OCI-LY1 (cell line): Measurements from ENCODE around the gene VASP.
A peak's percentile ranks its signal among the peaks of the same experiment; 100 is the strongest.

Experiments used
- H2AFZ ChIP-seq: fragments of 200-600 bp; sonication (generic), shearing (Covaris generic); 2 replicates; pipeline ENCODE4 v1.6.0; 2014; ENCODE audit warnings: antibody characterized with exemption, mild to moderate bottlenecking, low read length
- H3F3A ChIP-seq: fragments of 200-600 bp; sonication (generic), shearing (Covaris generic); 2 replicates; pipeline ENCODE4 v1.6.0; 2014; ENCODE audit warnings: mild to moderate bottlenecking, antibody characterized with exemption, low read length, moderate library complexity; ENCODE audit not compliant: insufficient read depth
- H3K27ac ChIP-seq: fragments of 200-600 bp; sonication (generic); 2 replicates; pipeline ENCODE4 v1.5.1; 2014; ENCODE audit warnings: low read length, mixed run types, mild to moderate bottlenecking, low read depth; ENCODE audit not compliant: poor library complexity, severe bottlenecking
- H3K27me3 ChIP-seq: fragments of 200-600 bp; sonication (generic); 2 replicates; pipeline ENCODE4 v1.6.0; 2014; ENCODE audit warnings: antibody characterized with exemption, mild to moderate bottlenecking, low read length, moderate library complexity; ENCODE audit not compliant: insufficient read depth
- H3K36me3 ChIP-seq: fragments of 200-600 bp; sonication (generic); 2 replicates; pipeline ENCODE4 v1.6.1; 2014; ENCODE audit warnings: mild to moderate bottlenecking, antibody characterized with exemption, low read length, moderate library complexity, mixed read lengths; ENCODE audit not compliant: insufficient read depth
- H3K4me1 ChIP-seq: fragments of 200-600 bp; sonication (generic); 2 replicates; pipeline ENCODE4 v1.5.1; 2014; ENCODE audit warnings: mild to moderate bottlenecking, low read length, moderate library complexity; ENCODE audit not compliant: insufficient read depth, severe bottlenecking
- H3K4me2 ChIP-seq: fragments of 200-600 bp; sonication (generic), shearing (Covaris generic); 2 replicates; pipeline ENCODE4 v1.6.1; 2014; ENCODE audit warnings: low read length
- H3K4me3 ChIP-seq: fragments of 200-600 bp; sonication (generic); 2 replicates; pipeline ENCODE4 v1.5.1; 2014; ENCODE audit warnings: low read length, low read depth, mild to moderate bottlenecking, mixed read lengths; ENCODE audit not compliant: poor library complexity, severe bottlenecking
- H3K79me2 ChIP-seq: fragments of 200-600 bp; shearing (Covaris generic); 2 replicates; pipeline ENCODE4 v1.6.1; 2016; ENCODE audit warnings: mixed run types, low read length, mixed read lengths; ENCODE audit not compliant: insufficient read depth
- H3K9ac ChIP-seq: fragments of 200-600 bp; sonication (generic), shearing (Covaris generic); 2 replicates; pipeline ENCODE4 v1.6.1; 2014; ENCODE audit warnings: mild to moderate bottlenecking, low read length, mixed read lengths
- H3K9me2 ChIP-seq: fragments of 200-600 bp; sonication (generic), shearing (Covaris generic); 2 replicates; pipeline ENCODE4 v1.6.1; 2014; ENCODE audit warnings: low read depth, mild to moderate bottlenecking, low read length, mixed read lengths
- H3K9me3 ChIP-seq: fragments of 200-600 bp; shearing (Covaris generic); 2 replicates; pipeline ENCODE4 v1.6.1; 2014; ENCODE audit warnings: low read length, mixed read lengths
- H4K20me1 ChIP-seq: fragments of 200-600 bp; sonication (generic), shearing (Covaris generic); 2 replicates; pipeline ENCODE4 v1.6.0; 2016; ENCODE audit warnings: mild to moderate bottlenecking, low read length; ENCODE audit not compliant: insufficient read depth
- CTCF ChIP-seq: fragments of 200-600 bp; sonication (generic), shearing (Covaris generic); IDR thresholded peaks from 2 replicates; pipeline ENCODE4 v1.5.1; 2017; ENCODE audit warnings: mild to moderate bottlenecking, antibody characterized with exemption, low read length, moderate library complexity, mixed read lengths
- EZH2 ChIP-seq: fragments of 200-600 bp; sonication (generic), shearing (Covaris generic); IDR thresholded peaks from 2 replicates; pipeline ENCODE4 v1.8.0; 2017; ENCODE audit warnings: borderline replicate concordance, mixed run types, mild to moderate bottlenecking, antibody characterized with exemption, low read length, moderate library complexity, mixed read lengths

The VASP gene

GRCh38 chr19:45539459-45539858 lies 32.2 kb downstream of the VASP start:
- no peaks in the 10 kb centered on the region for H3K9me2 ChIP-seq
- no peaks in the 10 kb centered on the region for H3K36me3 ChIP-seq
- H3K27me3 ChIP-seq: no peaks in the 10 kb centered on the region
- no peak overlapping the region for H3K9ac ChIP-seq
- 0 out of 2 replicates have a peak, but pooled peaks cover 7% of the 10 kb centered on the region for H3K9me3 ChIP-seq
- H3K79me2 ChIP-seq: no peaks in the 10 kb centered on the region
- no peak overlapping the region for H2AFZ ChIP-seq
- H4K20me1 ChIP-seq: no peaks in the 10 kb centered on the region
- H3K4me2 ChIP-seq: no peak overlapping the region
- no peak for TF ChIP-seq CTCF
- TF ChIP-seq EZH2: no peak
- no peak overlapping the region for H3K27ac ChIP-seq
- H3K4me1 ChIP-seq: peaks cover 25% of the 10 kb centered on the region
- H3F3A ChIP-seq: no peaks in the 10 kb centered on the region
- H3K4me3 ChIP-seq: no peak overlapping the region

- Histone ChIP-seq H3K9me3 (0 out of 2 replicates have a peak, but pooled peaks cover 3% of the 10 kb centered on the region), H4K20me1 (no peaks in the 10 kb centered on the region), H3F3A (no peaks in the 10 kb centered on the region), H3K27ac (peak overlapping the region; percentile 50), H2AFZ (no peak overlapping the region), H3K4me1 (peaks cover 47% of the 10 kb centered on the region), H3K36me3 (no peaks in the 10 kb centered on the region), H3K4me3 (no peak overlapping the region), H3K9ac (no peak overlapping the region), H3K4me2 (no peak overlapping the region), H3K79me2 (no peaks in the 10 kb centered on the region), H3K27me3 (no peaks in the 10 kb centered on the region), H3K9me2 (no peaks in the 10 kb centered on the region)
- TF ChIP-seq CTCF: no peak
- TF ChIP-seq EZH2: no peak
Measured at GRCh38 chr19:45542234-45542668, 35.0 kb downstream of the VASP start.

GRCh38 chr19:45547211-45547770 lies 40.0 kb downstream of the VASP start:
- Histone ChIP-seq H3K27ac (peak overlapping the region; percentile 90), H3K4me1 (peaks cover 48% of the 10 kb centered on the region), H3K9ac (peak overlapping the region; percentile 24; the same call in 1 of the 2 replicates), H3K4me2 (peak overlapping the region; percentile 49), H4K20me1 (no peaks in the 10 kb centered on the region), H2AFZ (no peak overlapping the region), H3F3A (0 out of 2 replicates have a peak, but pooled peaks cover 5% of the 10 kb centered on the region), H3K36me3 (no peaks in the 10 kb centered on the region), H3K79me2 (no peaks in the 10 kb centered on the region), H3K9me3 (no peaks in the 10 kb centered on the region), H3K4me3 (peak overlapping the region; percentile 8), H3K27me3 (no peaks in the 10 kb centered on the region), H3K9me2 (no peaks in the 10 kb centered on the region)
- no peak for TF ChIP-seq CTCF
- TF ChIP-seq EZH2: no peak
